Vagina (tissue), 2 donors: ENCODE data around the gene ADAMTS12.

ENCODE experiments used
- CTCF ChIP-seq, 3 experiments: fragments of 450-650 bp in 2 of 3; fragments of 200-600 bp in 1 of 3; sonication (generic) in 1 of 3; IDR thresholded peaks; one replicate each; pipeline ENCODE4 v1.5.1; 2017 to 2019; ENCODE audit warnings: antibody characterized with exemption in 3 of 3, mild to moderate bottlenecking in 2 of 3, moderate library complexity in 2 of 3
- POLR2A ChIP-seq, 2 donors: fragments of 450-650 bp; IDR thresholded peaks; one replicate each; pipeline ENCODE4 v1.6.1; 2017; ENCODE audit warnings: antibody characterized with exemption in 2 of 2, mild to moderate bottlenecking in 2 of 2, moderate library complexity in 2 of 2

GRCh38 chr5:33733225-33733624 lies 158.6 kb downstream of the ADAMTS12 start:
- TF ChIP-seq CTCF (IDR thresholded peaks at IDR 0.05) (no peak), POLR2A (IDR thresholded peaks at IDR 0.05) (no peak)
